Epithelial cell of proximal tubule (primary cell): ENCODE measurements around the gene LRRC72. TPM values are rescaled to one million over a fixed set of nuclear protein-coding genes. Genes with fewer than 3 reads are reported as not detected.
"Not testable (repeated sequence)": the region's sequence is repeated elsewhere in the genome, so short reads cannot be mapped to it uniquely, and the experiment has no call there.

Experiments used
- DNase-seq: peaks from one replicate; pipeline ENCODE4 v3.0.0-alpha.2; 2011; ENCODE audit warnings: low read depth
- H3K4me3 ChIP-seq: 2 replicates; pipeline ENCODE4 v1.5.1; 2011; ENCODE audit warnings: low read depth, mild to moderate bottlenecking, low read length
- total RNA-seq: library from RNA; depleted of rRNA; stranded (reverse); fragments of >200 nt; gene quantifications from 2 replicates; pipeline ENCODE4 v1.2.3, GENCODE V29; 2015
- TF ChIP-seq, protein P1 (sequence below): conservative IDR thresholded peaks from 2 replicates; pipeline ENCODE4 v1.5.1; 2012; ENCODE audit warnings: low read depth, mild to moderate bottlenecking, low read length

LRRC72 gene
- total RNA-seq, 1 donor from 2014 or later: not detected

DNA sequence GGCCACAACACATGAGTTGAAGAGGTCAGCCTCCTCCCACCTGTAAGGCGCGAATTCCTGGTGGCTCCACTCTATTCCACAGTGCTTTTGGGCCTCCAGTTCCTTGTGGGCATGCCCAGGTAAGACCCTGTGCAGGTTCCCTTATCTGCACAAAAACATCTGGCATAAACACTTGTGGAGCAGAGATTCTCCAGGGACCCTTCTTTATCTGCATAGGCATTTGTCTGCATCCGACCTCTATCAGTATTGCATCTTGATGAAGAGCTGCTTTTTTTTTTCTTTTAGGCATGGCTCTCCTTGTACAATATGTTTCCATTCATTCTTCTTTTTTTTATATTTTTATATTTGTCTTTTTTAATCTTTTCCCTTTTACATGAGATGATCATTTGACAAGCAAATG is 60.5 kb downstream of the LRRC72 start:
- no peak overlapping the region for H3K4me3 ChIP-seq
- TF ChIP-seq, protein P1, sequence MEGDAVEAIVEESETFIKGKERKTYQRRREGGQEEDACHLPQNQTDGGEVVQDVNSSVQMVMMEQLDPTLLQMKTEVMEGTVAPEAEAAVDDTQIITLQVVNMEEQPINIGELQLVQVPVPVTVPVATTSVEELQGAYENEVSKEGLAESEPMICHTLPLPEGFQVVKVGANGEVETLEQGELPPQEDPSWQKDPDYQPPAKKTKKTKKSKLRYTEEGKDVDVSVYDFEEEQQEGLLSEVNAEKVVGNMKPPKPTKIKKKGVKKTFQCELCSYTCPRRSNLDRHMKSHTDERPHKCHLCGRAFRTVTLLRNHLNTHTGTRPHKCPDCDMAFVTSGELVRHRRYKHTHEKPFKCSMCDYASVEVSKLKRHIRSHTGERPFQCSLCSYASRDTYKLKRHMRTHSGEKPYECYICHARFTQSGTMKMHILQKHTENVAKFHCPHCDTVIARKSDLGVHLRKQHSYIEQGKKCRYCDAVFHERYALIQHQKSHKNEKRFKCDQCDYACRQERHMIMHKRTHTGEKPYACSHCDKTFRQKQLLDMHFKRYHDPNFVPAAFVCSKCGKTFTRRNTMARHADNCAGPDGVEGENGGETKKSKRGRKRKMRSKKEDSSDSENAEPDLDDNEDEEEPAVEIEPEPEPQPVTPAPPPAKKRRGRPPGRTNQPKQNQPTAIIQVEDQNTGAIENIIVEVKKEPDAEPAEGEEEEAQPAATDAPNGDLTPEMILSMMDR: no peak
- no peak for DNase-seq

- DNase-seq: no peak
- TF ChIP-seq, protein P1: no peak
- no peak overlapping the region for H3K4me3 ChIP-seq
Measured at GRCh38 chr7:16587790-16588189, 61.2 kb downstream of the LRRC72 start.

DNA sequence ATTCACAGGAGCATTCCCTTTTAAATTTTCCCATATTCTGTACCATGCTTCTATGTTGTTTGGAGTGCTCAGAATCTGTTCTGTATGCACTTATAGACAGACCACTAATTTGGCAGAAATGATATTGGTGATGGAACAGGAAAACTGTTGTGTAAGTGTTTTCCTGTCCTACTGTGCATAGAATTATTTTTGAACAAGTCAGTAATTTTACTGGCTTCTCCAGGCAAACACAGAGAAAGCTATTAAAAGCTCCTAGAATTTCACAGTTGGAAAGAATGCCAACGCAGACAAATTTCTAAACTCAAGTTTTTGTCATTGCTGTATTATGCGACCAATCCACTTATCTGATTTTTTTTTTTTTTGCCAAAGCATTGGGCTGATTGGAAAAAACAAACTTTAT is 63.3 kb downstream of the LRRC72 start:
- no peak overlapping the region for H3K4me3 ChIP-seq
- DNase-seq: no peak
- TF ChIP-seq, protein P1: no peak

- DNase-seq: no peak
- TF ChIP-seq, protein P1: no peak
- H3K4me3 ChIP-seq: no peak overlapping the region
Measured at GRCh38 chr7:16590424-16590823, 63.8 kb downstream of the LRRC72 start.

DNA sequence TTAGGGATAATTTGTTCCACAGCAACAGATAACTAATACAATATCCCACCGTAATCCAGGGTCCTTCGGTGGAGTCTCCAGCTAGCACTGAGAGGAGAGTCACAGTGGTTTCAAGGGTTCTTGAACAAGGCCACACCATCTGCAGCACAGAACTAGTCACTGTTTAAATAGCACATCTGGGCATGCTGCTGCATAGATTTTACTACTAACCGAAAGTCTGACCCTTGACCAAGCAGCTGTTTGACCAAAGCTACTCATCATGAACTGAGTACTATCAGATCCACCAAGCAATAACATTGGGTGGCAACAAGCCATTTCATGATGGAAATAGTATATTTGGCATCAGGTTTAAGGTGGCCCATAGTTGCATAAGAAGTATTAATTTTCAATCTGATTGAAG is 65.8 kb downstream of the LRRC72 start:
- TF ChIP-seq, protein P1: no peak
- no peak for DNase-seq
- H3K4me3 ChIP-seq: no peak overlapping the region

DNA sequence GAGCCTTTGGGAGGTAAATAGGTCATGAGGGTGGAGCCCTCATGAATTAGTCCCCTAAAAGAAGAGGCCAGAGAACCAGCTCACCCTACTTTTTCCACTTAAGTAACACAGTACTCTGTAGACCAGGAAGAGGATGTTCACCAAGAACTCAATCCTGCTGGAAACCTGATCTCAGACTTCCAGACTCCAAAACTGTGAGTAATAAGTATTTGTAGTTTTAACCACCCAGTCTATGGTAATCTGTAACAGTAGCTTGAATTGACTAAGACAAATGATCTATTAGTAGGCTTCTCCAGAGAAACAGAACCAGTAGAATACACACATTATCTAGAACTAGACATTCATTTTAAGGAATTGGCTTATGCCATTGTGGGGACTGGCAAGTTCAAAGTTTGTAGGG is 67.4 kb downstream of the LRRC72 start:
- no peak for DNase-seq
- no peak overlapping the region for H3K4me3 ChIP-seq
- TF ChIP-seq, protein P1: no peak

- TF ChIP-seq, protein P1: no peak
- no peak overlapping the region for H3K4me3 ChIP-seq
- no peak for DNase-seq
Measured at GRCh38 chr7:16594676-16595075, 68.1 kb downstream of the LRRC72 start.

DNA sequence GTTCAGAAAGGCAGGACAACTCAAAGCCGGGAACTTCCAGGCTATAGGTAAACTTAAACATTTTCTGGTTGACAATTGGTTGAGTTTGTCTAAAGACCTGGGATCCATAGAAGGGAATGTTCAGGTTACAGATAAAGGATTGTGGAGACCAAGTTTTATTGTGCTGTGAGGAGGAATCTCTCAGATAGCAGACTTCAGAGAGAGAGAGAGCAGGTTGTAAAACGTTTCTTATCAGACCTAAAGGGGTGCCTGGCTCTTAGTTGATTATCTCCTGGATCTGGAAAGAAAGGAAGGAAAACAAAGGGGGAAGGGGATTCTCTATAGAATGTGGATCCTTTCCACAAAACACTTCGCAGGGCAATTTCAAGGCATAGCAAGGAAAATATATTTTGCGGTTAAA is 69.0 kb downstream of the LRRC72 start:
- not testable (repeated sequence) for DNase-seq, H3K4me3 ChIP-seq
